Measurements from ENCODE around the gene POU4F3. TPM values are rescaled to one million over a fixed set of nuclear protein-coding genes. Genes with fewer than 3 reads are reported as not detected.

The POU4F3 gene
- total RNA-seq, 1 experiment from 2014 or later: not detected

DNA sequence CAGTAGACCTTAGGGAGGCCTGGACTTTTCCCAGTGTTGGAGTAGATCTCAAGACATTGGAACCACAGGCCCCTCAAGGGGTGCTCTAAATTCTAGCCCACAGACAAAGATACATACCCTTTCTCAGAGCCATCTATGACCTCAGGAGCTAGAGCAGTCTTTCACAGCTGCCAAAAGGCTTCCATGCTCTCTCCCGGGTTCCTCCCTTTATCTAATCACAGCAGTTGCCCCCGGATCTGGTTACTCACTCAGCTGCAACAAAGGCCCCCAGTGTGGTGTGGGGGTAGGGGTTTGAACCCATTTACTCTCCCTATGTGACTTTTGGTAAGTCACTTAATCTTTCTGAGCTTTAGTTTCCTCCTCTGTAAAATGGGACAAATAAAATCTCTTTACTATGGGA, 27.0 kb downstream of the POU4F3 start:
- Mint-ChIP-seq H3K27ac (no peak overlapping the region), H3K4me1 (peaks cover 19% of the 10 kb centered on the region), H3K4me3 (no peak overlapping the region), H3K9me3 (no peaks in the 10 kb centered on the region), H3K36me3 (no peaks in the 10 kb centered on the region), H3K27me3 (ENCODE audit: low read depth) (peaks cover 11% of the 10 kb centered on the region)
- ATAC-seq (peak; percentile 74), DNase-seq (ENCODE audit: low spot score) (no peak)
- POLR2A ChIA-PET: interaction anchor here (0.7 kb wide), 1 partner anchor 27 kb away, joined by 4 read pairs; the partner anchor contains the start of gene POU4F3
- CTCF ChIA-PET: interaction anchor here (1.6 kb wide), 2 partner anchors 25 to 56 kb away, joined by 3 read pairs; no protein-coding TSS in a partner anchor
- no peak for TF ChIP-seq TP53 (CRISPR knock-in tag; IDR thresholded peaks at IDR 0.05)
- TF ChIP-seq ZNF416 (CRISPR knock-in tag; IDR thresholded peaks at IDR 0.05): no peak
- TF ChIP-seq ETV6 (CRISPR knock-in tag; IDR thresholded peaks at IDR 0.05): no peak
- no peak for TF ChIP-seq MXD4 (CRISPR knock-in tag; IDR thresholded peaks at IDR 0.05; ENCODE audit: borderline replicate concordance)
- TF ChIP-seq CREM (CRISPR knock-in tag; IDR thresholded peaks at IDR 0.05): no peak
- no peak for TF ChIP-seq ZNF263 (CRISPR knock-in tag; IDR thresholded peaks at IDR 0.05; ENCODE audit: low read depth)
- no peak for TF ChIP-seq ARID4B (CRISPR knock-in tag; IDR thresholded peaks at IDR 0.05; ENCODE audit: borderline replicate concordance)
- TF ChIP-seq FOXP1 (CRISPR knock-in tag; IDR thresholded peaks at IDR 0.05; ENCODE audit: borderline replicate concordance): no peak
- no peak for TF ChIP-seq SMAD4 (CRISPR knock-in tag; IDR thresholded peaks at IDR 0.05)
- TF ChIP-seq EMX1 (CRISPR knock-in tag; IDR thresholded peaks at IDR 0.05): no peak

- CTCF ChIA-PET: no interaction called here
- H3K4me3 Mint-ChIP-seq: no peak overlapping the region
- no peaks in the 10 kb centered on the region for H3K36me3 Mint-ChIP-seq
- POLR2A ChIA-PET: no interaction called here
- H3K9me3 Mint-ChIP-seq: no peaks in the 10 kb centered on the region
- peaks cover 11% of the 10 kb centered on the region for H3K27me3 Mint-ChIP-seq (ENCODE audit: low read depth)
- no peak overlapping the region for H3K27ac Mint-ChIP-seq
- ATAC-seq (no peak), DNase-seq (ENCODE audit: low spot score) (no peak)
- no peak for TF ChIP-seq IRF2 (CRISPR knock-in tag; IDR thresholded peaks at IDR 0.05; ENCODE audit: borderline replicate concordance, low read depth)
- peaks cover 19% of the 10 kb centered on the region for H3K4me1 Mint-ChIP-seq
These were observed 28.3 kb downstream of the POU4F3 start for GRCh38 chr5:146366904-146367303.

- Mint-ChIP-seq H3K9me3 (no peaks in the 10 kb centered on the region), H3K4me3 (no peak overlapping the region), H3K27me3 (ENCODE audit: low read depth) (peaks cover 9% of the 10 kb centered on the region), H3K4me1 (peaks cover 19% of the 10 kb centered on the region), H3K36me3 (no peaks in the 10 kb centered on the region), H3K27ac (no peak overlapping the region)
- POLR2A ChIA-PET: no interaction called here
- ATAC-seq (no peak), DNase-seq (ENCODE audit: low spot score) (no peak)
- CTCF ChIA-PET: interaction anchor here (1.1 kb wide), 1 partner anchor 76 kb away, joined by 3 read pairs; no protein-coding TSS in a partner anchor
- no peak for TF ChIP-seq KAT7 (CRISPR knock-in tag; IDR thresholded peaks at IDR 0.05; ENCODE audit: borderline replicate concordance)
- TF ChIP-seq NR2C2 (CRISPR knock-in tag; IDR thresholded peaks at IDR 0.05): no peak
- TF ChIP-seq E2F4 (CRISPR knock-in tag; IDR thresholded peaks at IDR 0.05; ENCODE audit: borderline replicate concordance, low read depth): no peak
- TF ChIP-seq ELF4 (CRISPR knock-in tag; IDR thresholded peaks at IDR 0.05; ENCODE audit: low read depth): no peak
- TF ChIP-seq TEAD4 (CRISPR knock-in tag; IDR thresholded peaks at IDR 0.05): no peak
- TF ChIP-seq SOX15 (CRISPR knock-in tag; IDR thresholded peaks at IDR 0.05): no peak
- no peak for TF ChIP-seq E2F1 (CRISPR knock-in tag; IDR thresholded peaks at IDR 0.05)
- no peak for TF ChIP-seq ZBTB21 (CRISPR knock-in tag; IDR thresholded peaks at IDR 0.05; ENCODE audit: borderline replicate concordance)
- no peak for TF ChIP-seq FOXJ3 (CRISPR knock-in tag; IDR thresholded peaks at IDR 0.05; ENCODE audit: borderline replicate concordance)
- no peak for TF ChIP-seq ZNF263 (CRISPR knock-in tag; IDR thresholded peaks at IDR 0.05; ENCODE audit: low read depth)
- TF ChIP-seq MYBL2 (CRISPR knock-in tag; IDR thresholded peaks at IDR 0.05): no peak
- TF ChIP-seq SMAD3 (CRISPR knock-in tag; IDR thresholded peaks at IDR 0.05; ENCODE audit: borderline replicate concordance): no peak
- no peak for TF ChIP-seq SP1 (CRISPR knock-in tag; conservative IDR thresholded peaks at IDR 0.05)
These were observed 29.5 kb downstream of the POU4F3 start for GRCh38 chr5:146368137-146368536.

Measured in WTC11 (cell line).